HL-60 (cell line): ENCODE measurements around the gene LRRK1.

ENCODE experiments used
- DNase-seq, 2 experiments: peaks; one replicate each; pipeline ENCODE4 v3.0.0-alpha.2; 2010 to 2020; ENCODE audit warnings: low read depth in 1 of 2, low spot score in 1 of 2
- H3K27ac ChIP-seq: fragments of 250-450 bp; sonication (Bioruptor Pico); replicated peaks from 2 replicates; pipeline ENCODE4 v1.5.1; 2020; ENCODE audit warnings: mild to moderate bottlenecking, moderate library complexity
- H3K27me3 ChIP-seq: fragments of 250-450 bp; sonication (Bioruptor Pico); 2 replicates; pipeline ENCODE4 v1.5.1; 2021; ENCODE audit warnings: mild to moderate bottlenecking, moderate library complexity; ENCODE audit not compliant: insufficient read depth, poor library complexity, severe bottlenecking
- H3K4me3 ChIP-seq: replicated peaks from 2 replicates; pipeline ENCODE4 v1.5.1; 2011; ENCODE audit warnings: mild to moderate bottlenecking, control low read depth, low read length; ENCODE audit not compliant: insufficient read depth
- GABPA ChIP-seq: IDR thresholded peaks from 2 replicates; pipeline ENCODE4 v1.6.1; 2012; ENCODE audit warnings: low read depth
- POLR2AphosphoS5 ChIP-seq: IDR thresholded peaks from 2 replicates; pipeline ENCODE4 v1.6.1; 2012; ENCODE audit warnings: low read depth
- SPI1 ChIP-seq: IDR thresholded peaks from 2 replicates; pipeline ENCODE4 v1.6.1; 2012; ENCODE audit warnings: low read depth, mild to moderate bottlenecking, borderline replicate concordance
- TF ChIP-seq, protein P1 (sequence below): IDR thresholded peaks from one replicate; pipeline ENCODE4 v1.5.1; 2011; ENCODE audit warnings: low read length, control low read depth, inconsistent platforms; ENCODE audit not compliant: insufficient read depth
- TF ChIP-seq, protein P2 (sequence below): IDR thresholded peaks from 2 replicates; pipeline ENCODE4 v1.6.1; 2012; ENCODE audit warnings: low read depth; ENCODE audit not compliant: insufficient replicate concordance

LRRK1 gene

DNA sequence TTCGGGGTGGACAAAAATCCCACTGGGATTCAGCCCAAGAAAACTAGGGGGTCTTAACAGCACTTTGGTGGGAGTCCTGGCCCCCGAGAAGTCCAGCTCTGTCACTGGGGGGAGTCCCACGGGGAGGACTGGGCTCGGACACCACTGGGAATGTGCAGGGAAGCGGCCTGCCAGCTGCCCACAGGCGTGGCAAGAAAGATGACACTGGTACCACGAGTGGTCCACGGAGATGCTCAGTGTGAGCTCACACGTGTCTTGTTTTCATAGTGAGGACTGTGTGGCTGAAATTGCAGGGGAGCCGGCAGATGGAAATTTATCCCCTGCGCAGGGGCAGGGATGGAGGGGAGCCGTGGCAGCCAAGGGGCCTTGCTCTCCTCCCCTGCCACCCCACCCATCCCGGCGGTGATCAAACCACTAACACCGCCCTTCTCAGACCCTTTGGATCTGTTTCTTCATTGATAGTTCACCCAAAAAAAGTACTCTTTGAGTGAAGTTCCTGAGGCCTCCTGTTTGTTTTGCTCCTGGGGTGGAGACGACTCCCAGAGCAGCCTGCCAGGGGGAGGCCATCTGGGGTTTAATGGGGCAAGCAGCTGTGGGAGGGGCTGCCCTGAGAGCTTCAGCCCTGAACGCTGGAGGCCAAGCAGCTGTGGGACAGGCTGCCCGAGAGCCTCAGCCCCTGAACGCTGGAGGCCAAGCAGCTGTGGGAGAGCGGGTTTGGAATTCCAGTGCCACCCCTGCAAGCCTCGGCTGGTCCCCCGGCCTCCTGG, 130.9 kb downstream of the LRRK1 start:
- DNase-seq, result no peak
- no peak overlapping the region for H3K4me3 ChIP-seq
- no peaks in the 10 kb centered on the region for H3K27me3 ChIP-seq
- no peak overlapping the region for H3K27ac ChIP-seq
- TF ChIP-seq POLR2AphosphoS5 (no peak), GABPA (no peak), SPI1 (no peak)
- TF ChIP-seq, protein P1, sequence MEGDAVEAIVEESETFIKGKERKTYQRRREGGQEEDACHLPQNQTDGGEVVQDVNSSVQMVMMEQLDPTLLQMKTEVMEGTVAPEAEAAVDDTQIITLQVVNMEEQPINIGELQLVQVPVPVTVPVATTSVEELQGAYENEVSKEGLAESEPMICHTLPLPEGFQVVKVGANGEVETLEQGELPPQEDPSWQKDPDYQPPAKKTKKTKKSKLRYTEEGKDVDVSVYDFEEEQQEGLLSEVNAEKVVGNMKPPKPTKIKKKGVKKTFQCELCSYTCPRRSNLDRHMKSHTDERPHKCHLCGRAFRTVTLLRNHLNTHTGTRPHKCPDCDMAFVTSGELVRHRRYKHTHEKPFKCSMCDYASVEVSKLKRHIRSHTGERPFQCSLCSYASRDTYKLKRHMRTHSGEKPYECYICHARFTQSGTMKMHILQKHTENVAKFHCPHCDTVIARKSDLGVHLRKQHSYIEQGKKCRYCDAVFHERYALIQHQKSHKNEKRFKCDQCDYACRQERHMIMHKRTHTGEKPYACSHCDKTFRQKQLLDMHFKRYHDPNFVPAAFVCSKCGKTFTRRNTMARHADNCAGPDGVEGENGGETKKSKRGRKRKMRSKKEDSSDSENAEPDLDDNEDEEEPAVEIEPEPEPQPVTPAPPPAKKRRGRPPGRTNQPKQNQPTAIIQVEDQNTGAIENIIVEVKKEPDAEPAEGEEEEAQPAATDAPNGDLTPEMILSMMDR, result no peak
- TF ChIP-seq, protein P2, sequence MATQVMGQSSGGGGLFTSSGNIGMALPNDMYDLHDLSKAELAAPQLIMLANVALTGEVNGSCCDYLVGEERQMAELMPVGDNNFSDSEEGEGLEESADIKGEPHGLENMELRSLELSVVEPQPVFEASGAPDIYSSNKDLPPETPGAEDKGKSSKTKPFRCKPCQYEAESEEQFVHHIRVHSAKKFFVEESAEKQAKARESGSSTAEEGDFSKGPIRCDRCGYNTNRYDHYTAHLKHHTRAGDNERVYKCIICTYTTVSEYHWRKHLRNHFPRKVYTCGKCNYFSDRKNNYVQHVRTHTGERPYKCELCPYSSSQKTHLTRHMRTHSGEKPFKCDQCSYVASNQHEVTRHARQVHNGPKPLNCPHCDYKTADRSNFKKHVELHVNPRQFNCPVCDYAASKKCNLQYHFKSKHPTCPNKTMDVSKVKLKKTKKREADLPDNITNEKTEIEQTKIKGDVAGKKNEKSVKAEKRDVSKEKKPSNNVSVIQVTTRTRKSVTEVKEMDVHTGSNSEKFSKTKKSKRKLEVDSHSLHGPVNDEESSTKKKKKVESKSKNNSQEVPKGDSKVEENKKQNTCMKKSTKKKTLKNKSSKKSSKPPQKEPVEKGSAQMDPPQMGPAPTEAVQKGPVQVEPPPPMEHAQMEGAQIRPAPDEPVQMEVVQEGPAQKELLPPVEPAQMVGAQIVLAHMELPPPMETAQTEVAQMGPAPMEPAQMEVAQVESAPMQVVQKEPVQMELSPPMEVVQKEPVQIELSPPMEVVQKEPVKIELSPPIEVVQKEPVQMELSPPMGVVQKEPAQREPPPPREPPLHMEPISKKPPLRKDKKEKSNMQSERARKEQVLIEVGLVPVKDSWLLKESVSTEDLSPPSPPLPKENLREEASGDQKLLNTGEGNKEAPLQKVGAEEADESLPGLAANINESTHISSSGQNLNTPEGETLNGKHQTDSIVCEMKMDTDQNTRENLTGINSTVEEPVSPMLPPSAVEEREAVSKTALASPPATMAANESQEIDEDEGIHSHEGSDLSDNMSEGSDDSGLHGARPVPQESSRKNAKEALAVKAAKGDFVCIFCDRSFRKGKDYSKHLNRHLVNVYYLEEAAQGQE, result no peak

DNA sequence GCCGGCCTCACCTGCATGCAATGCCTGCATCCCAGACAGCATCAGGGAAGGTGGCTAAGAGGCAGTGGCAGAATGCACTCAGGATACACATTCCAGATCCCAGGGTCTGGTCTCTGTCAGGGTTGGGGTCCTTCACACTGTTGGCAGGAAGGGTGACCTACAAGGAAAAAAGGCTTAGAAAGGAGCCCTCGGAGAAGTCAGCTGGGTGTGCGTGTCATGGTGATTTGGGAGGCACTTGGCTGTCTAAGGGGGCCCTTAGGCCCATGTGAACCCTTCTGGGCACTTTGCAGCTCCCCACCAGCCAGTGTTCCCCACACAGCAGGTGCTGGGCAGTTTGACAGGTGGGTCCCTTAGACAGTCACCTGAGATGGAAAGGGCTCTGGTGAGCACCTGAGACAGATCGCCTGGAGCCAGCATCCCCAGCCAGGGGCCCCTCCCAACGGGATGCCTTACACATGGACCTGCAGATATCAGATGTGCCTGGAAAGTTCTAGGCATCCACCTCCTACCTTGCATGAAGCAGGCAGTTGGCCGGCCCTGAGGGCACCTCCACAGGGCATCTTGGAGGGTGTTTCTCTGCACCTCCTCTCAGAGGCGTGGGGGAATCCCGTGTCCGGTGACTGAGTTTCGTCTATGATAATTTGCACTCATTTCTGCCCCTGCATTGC, 131.6 kb downstream of the LRRK1 start:
- no peak overlapping the region for H3K4me3 ChIP-seq
- no peaks in the 10 kb centered on the region for H3K27me3 ChIP-seq
- TF ChIP-seq SPI1 (no peak), POLR2AphosphoS5 (no peak)
- TF ChIP-seq, protein P2, result no peak
- DNase-seq, result no peak
- H3K27ac ChIP-seq, result no peak overlapping the region

DNA sequence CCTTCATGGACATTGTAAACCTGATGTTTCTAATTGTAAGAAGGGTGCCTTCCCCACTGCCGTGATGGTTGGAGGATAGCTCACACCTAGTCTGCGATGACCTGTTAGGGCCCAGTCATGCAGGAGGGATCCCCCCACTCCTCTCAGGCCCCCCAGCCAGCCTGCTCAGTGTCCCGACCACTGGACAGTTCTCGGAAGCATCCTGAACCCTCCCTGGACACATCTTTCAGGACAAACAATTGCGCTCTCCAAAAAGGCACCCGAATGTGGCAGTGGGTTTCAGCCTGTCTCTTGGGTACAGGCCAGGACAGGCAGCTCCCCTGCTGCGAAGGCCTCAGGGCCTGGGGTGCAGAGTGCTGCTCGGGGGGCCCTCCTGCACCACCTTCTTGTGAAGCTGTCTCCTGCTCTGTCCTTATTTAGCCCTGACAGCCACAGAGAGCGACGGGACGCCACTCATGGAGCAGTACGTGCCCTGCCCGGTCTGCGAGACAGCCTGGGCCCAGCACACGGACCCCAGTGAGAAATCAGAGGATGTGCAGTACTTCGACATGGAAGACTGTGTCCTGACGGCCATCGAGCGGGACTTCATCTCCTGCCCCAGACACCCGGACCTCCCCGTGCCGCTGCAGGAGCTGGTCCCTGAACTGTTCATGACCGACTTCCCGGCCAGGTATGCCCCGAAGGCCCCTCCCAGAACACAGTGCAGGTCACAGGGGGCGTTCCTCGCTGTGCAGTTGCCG, 132.3 kb downstream of the LRRK1 start:
- DNase-seq, result no peak
- H3K27me3 ChIP-seq, result no peaks in the 10 kb centered on the region
- no peak overlapping the region for H3K4me3 ChIP-seq
- H3K27ac ChIP-seq, result no peak overlapping the region
- TF ChIP-seq POLR2AphosphoS5 (no peak), SPI1 (no peak), GABPA (no peak)
- TF ChIP-seq, protein P2, result no peak
- TF ChIP-seq, protein P1, result no peak
